Right lung (tissue), 10 donors: ENCODE results near the gene GPR12. TPM values are rescaled to one million over a fixed set of nuclear protein-coding genes. Genes with fewer than 3 reads are reported as not detected.

Experiments used
- DNase-seq, 2 donors: peaks; one replicate each; pipeline ENCODE4 v3.0.0-alpha.2; 2013
- long read RNA-seq, 8 donors: transcript quantifications; one replicate each; lab custom pipeline, GENCODE V29; 2026
- polyA plus RNA-seq, 5 donors: library from polyadenylated mRNA; unstranded; fragments of 120-200 nt; gene quantifications; one replicate each; pipeline versions ENCODE4 v1.2.1 to v1.2.3, GENCODE V29; 2013; ENCODE audit warnings: inconsistent platforms in 1 of 5, low replicate concordance in 1 of 5; ENCODE audit not compliant: insufficient read length in 5 of 5, insufficient read depth in 1 of 5

GPR12 gene
- under 1 TPM in 3 of 5 donors, not detected in 2; 0.04 to 0.06 (median 0.04) TPM for polyA plus RNA-seq
- long read RNA-seq, donor 1: 0 reads
- long read RNA-seq, donor 2: 0 reads
- long read RNA-seq, donor 3: 0 reads
- long read RNA-seq, donor 4: 0 reads
- long read RNA-seq, donor 5: 0 reads
- long read RNA-seq, donor 6: 0 reads
- long read RNA-seq, donor 7: 0 reads
- long read RNA-seq, donor 8: 0 reads

GRCh38 chr13:26759907-26760831 lies at the start of gene GPR12:
Gene GPR12 (minus strand): TSS chr13:26760786. CDS start chr13:26759827, 959 bp downstream.
- DNase-seq: peak; percentile 11 to 17

- no peak for DNase-seq
Measured at GRCh38 chr13:26810095-26810494, 49.5 kb upstream of the GPR12 start.

- no peak for DNase-seq
Measured at GRCh38 chr13:26806891-26807290, 46.3 kb upstream of the GPR12 start.

- no peak for DNase-seq
Measured at GRCh38 chr13:26787961-26788360, 27.4 kb upstream of the GPR12 start.

- DNase-seq: no peak
Measured at GRCh38 chr13:26786651-26787295, 26.2 kb upstream of the GPR12 start.

GRCh38 chr13:26785838-26786630 lies 25.4 kb upstream of the GPR12 start:
- no peak for DNase-seq

- DNase-seq: no peak
Measured at GRCh38 chr13:26784704-26785639, 24.4 kb upstream of the GPR12 start.

GRCh38 chr13:26780411-26780810 lies 19.8 kb upstream of the GPR12 start:
- no peak for DNase-seq

GRCh38 chr13:26779321-26779720 lies 18.7 kb upstream of the GPR12 start:
- DNase-seq: no peak

- no peak for DNase-seq
Measured at GRCh38 chr13:26772531-26772930, 11.9 kb upstream of the GPR12 start.

GRCh38 chr13:26771796-26772195 lies 11.2 kb upstream of the GPR12 start:
- no peak for DNase-seq

GRCh38 chr13:26762745-26763345 lies 2.3 kb upstream of the GPR12 start:
- DNase-seq: no peak

- DNase-seq: no peak
Measured at GRCh38 chr13:26760832-26761582, 421 bp upstream of the GPR12 start.

- no peak for DNase-seq
Measured at GRCh38 chr13:26759249-26759906, 1.2 kb downstream of the GPR12 start.

GRCh38 chr13:26758496-26759157 lies 2.0 kb downstream of the GPR12 start:
- no peak for DNase-seq

GRCh38 chr13:26756961-26757360 lies 3.6 kb downstream of the GPR12 start:
- no peak for DNase-seq

GRCh38 chr13:26752671-26753070 lies 7.9 kb downstream of the GPR12 start:
- no peak for DNase-seq

- DNase-seq: no peak
Measured at GRCh38 chr13:26749905-26750304, 10.7 kb downstream of the GPR12 start.
